Measurements from ENCODE around the gene WDR46.
"Not testable (repeated sequence)": the region's sequence is repeated elsewhere in the genome, so short reads cannot be mapped to it uniquely, and the experiment has no call there.

WDR46 gene

GRCh38 chr6:33271468-33272274 is 17.4 kb downstream of the WDR46 start, which contains the start of the genes RPS18 and VPS52:
Gene RPS18, plus strand, starts transcription at chr6:33272075. Its CDS starts 45 bp downstream, at chr6:33272120.
Gene VPS52, minus strand, starts transcription at chr6:33271876. Its CDS starts 201 bp downstream, at chr6:33271675.
- no peak for TF ChIP-seq CTCF (IDR thresholded peaks at IDR 0.05)
- Histone ChIP-seq H3K4me3 (peak within 1 kb of the TSS; percentile 90), H3K27ac (peak within 1 kb of the TSS; percentile 79 to 96)
- peak; percentile 96 for DNase-seq (ENCODE audit: low spot score)

- peak overlapping the region; percentile 90 for H3K4me3 ChIP-seq
- TF ChIP-seq CTCF (IDR thresholded peaks at IDR 0.05) = no peak
- DNase-seq (ENCODE audit: low spot score) = no peak
- peak overlapping the region; percentile 79 to 96 for H3K27ac ChIP-seq
Observed at GRCh38 chr6:33271117-33271467, 17.9 kb downstream of the WDR46 start.

- DNase-seq (ENCODE audit: low spot score) = no peak
- no peak for TF ChIP-seq CTCF (IDR thresholded peaks at IDR 0.05)
- Histone ChIP-seq H3K27ac (no peak overlapping the region), H3K4me3 (no peak overlapping the region)
Observed at GRCh38 chr6:33264015-33264414, 25.0 kb downstream of the WDR46 start.

GRCh38 chr6:33262490-33262889 is 26.5 kb downstream of the WDR46 start:
- not testable (repeated sequence) for H3K27ac ChIP-seq; H3K4me3 ChIP-seq; DNase-seq (ENCODE audit: low spot score)

GRCh38 chr6:33259032-33259431 is 30.0 kb downstream of the WDR46 start:
- DNase-seq (ENCODE audit: low spot score) = no peak
- H3K27ac ChIP-seq = no peak overlapping the region
- no peak for TF ChIP-seq CTCF (IDR thresholded peaks at IDR 0.05)
- H3K4me3 ChIP-seq = no peak overlapping the region

- no peak for TF ChIP-seq CTCF (IDR thresholded peaks at IDR 0.05)
- no peak for DNase-seq (ENCODE audit: low spot score)
- Histone ChIP-seq H3K4me3 (no peak overlapping the region), H3K27ac (no peak overlapping the region)
Observed at GRCh38 chr6:33254591-33254990, 34.4 kb downstream of the WDR46 start.

GRCh38 chr6:33252759-33253158 is 36.3 kb downstream of the WDR46 start:
- H3K27ac ChIP-seq = no peak overlapping the region
- DNase-seq (ENCODE audit: low spot score) = no peak
- TF ChIP-seq CTCF (IDR thresholded peaks at IDR 0.05) = no peak
- H3K4me3 ChIP-seq = no peak overlapping the region

All from coronary artery (tissue), 2 donors.